GM19023 (cell line): ENCODE measurements around the gene PTPN22.

Experiments used
- ATAC-seq: cut with Tn5 transposase; IDR thresholded peaks from one replicate; pipeline ENCODE4 v1.9.1; 2021; ENCODE audit warnings: mild to moderate bottlenecking, moderate library complexity; ENCODE audit not compliant: unreplicated experiment

Gene PTPN22

DNA sequence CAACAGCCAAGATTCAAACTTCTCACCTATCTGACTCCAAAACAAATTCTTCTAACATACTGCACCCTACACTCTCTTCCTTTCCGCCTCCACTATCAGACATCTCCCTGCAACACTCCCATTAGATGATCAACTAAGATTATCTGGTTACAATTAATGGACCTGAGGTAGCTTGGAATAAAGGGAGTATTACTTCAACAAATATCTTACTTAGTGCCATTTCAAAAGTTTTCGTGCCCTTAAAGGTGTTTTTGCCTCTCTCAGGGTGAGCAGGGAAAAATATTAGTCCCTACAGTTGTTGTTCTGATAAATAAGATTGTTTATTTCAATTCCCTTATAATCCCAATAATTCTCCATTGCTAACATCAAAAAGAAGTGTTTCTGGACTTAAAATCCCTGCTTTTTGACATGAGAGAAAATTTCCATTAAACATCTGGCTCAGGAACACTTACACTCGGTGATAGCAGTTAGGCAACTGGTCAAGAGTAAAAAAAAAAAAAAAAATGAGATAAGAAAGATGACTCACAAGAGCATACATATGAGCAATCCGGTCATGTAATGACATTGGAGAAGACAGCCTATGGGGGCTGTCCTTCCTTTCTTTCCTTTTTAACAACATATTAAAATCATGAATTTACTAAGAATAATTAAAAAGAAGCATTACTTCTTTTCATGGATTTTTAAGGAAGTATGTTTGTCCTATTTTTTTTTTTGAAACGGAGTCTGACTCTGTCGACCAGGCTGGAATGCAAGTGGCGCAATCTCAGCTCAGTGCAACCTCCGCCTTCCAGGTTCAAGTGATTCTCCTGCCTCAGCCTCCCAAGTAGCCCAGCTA is 66.9 kb downstream of the PTPN22 start:
- no peak for ATAC-seq

DNA sequence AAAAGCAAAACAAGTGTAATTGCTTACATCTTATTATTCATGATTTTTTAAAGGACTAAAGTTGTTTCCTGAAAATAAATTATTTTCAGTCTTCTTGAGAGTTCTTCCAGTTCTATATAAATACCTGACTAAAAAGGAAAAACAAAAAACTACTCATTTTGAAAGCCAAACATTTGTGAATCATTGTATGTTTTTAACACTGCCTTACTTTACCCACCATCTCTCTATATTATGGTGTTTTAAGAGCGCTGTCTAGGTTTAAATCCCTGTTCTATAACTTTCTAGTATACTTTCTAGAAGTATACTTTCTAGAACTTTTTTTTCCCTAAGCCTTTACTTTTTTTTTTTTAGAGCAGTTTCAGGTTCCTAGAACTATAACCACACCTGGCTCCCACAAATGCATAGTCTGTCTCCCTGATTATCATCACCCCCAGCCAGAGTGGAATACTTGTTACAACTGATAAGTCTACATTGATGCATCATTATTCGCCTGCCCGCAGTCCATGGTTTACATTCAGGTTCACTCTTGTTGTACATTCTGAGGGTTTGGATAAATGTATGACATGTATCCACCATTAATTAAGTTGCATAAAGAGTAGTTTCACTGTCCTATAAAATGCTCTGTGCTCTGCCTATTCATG is 69.0 kb downstream of the PTPN22 start:
- ATAC-seq = no peak

DNA sequence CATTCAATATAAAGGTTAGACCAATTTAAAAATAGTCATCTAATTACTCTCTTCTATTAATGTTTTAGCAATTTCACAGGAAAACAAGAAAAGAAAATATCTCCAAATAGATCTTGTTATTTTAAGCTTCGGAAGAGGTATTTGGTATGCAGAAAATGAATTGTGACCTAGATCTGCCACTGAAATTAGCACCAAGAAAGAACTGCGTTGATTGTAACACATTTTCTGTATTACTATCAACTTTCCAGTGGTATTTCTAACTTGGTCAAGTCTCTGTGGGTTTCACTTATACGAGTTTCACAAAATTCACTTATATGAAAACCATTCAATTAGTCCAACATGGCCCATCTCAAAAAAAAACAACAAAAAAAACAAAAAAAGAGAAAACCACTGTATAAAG is 71.0 kb downstream of the PTPN22 start:
- ATAC-seq = no peak

DNA sequence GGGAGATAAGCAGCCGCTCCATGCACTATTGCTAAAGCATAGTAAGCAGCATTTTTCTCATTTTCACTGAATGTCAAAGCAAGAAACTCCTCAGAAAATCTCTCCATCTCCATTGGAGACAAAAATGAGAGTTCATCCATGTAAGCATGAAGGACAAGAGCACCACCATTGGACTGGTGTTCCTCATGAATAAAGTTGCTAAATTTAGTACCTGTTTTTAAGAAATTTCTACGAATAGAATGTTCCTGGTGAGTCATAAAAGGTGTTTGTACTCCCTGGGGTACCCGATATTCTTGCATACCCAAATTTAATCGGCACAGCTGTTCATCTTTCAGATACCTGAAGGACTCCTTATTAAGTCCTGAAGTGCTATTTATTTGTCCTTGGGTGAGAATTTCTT is 74.0 kb downstream of the PTPN22 start:
- ATAC-seq = no peak

DNA sequence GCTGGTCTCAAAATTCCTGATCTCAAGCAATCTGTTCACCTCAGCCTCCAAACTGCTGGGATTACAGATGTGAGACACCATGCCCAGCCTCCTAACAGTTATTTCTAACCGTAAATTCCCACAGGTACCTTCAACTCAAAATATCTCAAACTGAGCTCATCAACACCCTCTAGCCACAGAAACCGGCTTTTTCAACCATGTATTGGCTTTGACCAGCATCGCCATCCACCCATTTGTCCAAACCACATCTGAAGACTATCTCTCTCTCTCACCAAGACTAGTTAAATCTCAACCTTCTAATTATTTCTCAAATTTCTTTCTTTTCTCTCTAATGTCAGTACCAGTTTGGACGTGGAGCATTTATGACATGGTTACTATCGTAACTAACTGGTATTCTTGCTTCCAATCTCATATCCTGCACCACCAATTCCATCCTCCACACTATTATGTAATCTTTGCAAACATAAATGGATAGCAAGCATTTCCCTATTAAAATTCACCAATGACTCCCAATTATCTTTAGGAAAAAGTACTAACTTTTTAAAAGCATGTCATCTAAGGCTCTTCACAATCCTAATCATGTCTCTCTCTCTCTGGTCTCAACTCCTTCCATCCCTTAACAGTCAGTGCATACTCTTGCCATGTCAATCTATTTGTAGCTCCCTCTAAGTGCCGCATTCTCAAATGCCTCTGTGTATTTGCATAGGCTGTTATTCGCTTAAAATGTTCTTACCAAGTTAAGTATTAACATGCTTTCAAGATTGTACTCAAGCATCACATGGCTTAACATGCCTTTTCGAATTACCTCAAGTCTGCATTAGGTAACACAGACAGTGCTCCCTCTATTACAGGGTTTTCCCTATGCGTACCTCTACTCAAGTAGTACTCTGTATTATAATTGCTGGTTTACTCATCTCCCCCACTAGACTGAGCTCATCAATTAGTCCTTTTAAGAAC is 77.4 kb downstream of the PTPN22 start:
- ATAC-seq = peak; percentile 56

DNA sequence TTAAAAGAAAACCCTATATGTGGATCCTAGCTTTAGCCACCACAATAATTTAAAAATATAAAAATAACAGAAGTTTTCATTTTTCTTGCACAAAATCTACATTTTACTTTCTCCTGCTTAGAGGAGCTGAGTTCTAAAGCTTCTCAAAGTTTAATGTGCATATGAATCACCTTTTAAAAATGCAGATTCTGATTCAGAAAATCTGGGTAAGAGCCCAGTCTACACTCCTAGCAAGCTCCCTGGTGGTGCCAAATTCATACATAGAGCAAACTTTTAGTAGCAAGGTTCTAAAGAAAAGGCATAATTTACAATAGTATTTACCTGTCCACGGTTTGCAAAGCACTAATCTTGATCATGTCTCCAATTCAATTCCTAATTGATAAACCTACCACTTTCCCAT is 78.5 kb downstream of the PTPN22 start:
- ATAC-seq = no peak

DNA sequence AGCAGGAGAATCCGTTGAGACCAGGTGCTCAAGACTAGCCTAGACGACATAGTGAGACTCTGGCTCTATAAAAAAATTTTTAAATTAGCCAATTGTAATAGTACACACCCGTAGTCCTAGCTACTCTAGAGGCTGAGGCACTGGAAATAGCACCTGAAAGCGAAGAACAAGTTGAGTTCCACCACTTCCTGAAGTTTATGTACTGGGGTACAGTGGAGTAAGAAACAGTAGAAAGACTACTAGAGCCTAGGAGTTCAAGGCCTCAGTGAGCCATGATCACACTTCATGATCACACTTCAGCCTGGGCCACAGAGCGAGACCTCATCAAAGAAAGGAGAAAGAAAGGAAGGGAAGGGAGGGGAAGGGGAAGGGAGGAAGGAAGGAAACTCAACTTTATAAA is 79.0 kb downstream of the PTPN22 start:
- ATAC-seq = no peak

DNA sequence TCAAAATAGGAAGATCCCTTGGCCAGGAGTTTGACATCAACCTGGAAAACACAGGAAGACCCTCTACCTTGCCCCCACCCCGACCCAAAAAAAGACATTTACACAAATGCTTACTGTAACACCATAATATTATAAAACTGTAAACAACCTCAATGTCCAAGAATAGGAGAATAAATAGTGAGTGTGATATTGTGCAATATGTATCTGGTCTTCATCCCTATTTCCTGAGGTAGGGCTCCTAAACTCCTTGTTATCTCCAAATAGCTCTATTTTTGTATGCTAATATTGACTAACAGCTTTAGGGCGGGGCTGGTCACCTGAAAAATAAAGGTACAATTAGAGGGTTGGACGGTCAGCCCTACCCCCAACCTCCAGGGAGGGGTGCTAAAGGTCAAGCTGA is 82.7 kb downstream of the PTPN22 start:
- no peak for ATAC-seq

DNA sequence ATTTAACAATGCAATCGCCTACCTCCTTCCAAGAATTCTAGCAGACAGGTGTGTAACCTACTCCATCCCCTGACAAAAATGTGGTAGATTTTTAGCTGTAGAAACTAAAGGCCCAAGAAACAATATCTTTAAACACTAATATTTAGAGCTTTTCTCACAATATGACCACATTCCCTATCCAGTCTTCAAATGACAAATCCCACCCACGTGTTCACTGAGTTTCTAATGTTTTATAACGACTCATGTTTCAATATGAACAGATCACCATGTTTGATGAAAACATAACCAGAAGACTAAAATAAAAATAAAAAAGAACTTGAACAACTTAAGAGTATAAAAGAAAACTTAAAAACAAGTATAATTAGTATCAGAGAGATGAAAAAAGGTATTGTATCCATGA is 83.8 kb downstream of the PTPN22 start:
- ATAC-seq = no peak

DNA sequence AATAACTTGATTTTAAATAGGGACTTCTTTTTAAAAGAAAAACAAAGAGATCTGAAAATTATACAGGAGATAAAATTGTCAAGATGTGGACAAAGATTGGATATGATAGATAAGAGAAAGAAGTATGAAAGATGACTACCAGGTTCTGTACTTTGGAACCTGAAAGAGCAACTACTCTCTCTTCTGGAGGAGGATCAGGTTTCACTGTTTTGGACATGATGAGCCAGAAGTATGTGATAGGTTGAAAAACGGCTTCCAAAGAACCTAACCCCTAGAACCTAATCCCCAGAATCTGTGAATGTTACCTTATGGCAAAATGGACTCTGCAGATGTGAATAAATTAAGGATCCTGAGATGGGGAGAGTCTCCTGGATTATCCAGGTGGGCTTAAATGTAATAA is 85.4 kb downstream of the PTPN22 start:
- ATAC-seq = no peak

DNA sequence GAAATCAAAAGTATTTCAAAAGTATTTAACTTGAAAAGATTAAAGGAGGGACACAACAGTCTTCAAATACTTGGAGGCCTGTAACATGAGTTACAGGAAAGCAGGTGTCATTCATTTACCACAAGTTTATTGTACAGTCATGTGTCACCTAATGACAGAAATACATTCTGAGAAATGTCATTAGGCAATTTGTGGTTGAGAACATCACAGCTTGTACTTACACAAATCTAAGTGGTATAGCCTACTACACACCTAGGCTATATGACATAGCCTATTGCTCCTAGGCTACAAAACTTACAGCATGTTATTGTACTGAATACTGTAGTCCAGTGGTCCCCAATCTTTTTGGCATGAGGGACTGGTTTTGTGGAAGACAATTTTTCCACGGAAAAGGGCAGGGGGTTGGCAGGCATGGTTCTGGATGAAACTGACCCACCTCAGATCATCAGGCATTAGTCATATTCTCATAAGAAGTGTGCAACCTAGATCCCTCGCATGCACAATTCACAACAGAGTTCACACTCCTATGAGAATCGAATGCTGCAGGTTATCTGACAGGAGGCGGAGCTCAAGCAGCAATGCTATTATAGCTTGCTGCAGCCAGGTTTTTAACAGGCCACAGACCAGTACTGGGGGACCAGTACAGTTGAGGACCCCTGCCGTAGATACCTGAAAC is 87.3 kb downstream of the PTPN22 start:
- peak; percentile 72 for ATAC-seq

DNA sequence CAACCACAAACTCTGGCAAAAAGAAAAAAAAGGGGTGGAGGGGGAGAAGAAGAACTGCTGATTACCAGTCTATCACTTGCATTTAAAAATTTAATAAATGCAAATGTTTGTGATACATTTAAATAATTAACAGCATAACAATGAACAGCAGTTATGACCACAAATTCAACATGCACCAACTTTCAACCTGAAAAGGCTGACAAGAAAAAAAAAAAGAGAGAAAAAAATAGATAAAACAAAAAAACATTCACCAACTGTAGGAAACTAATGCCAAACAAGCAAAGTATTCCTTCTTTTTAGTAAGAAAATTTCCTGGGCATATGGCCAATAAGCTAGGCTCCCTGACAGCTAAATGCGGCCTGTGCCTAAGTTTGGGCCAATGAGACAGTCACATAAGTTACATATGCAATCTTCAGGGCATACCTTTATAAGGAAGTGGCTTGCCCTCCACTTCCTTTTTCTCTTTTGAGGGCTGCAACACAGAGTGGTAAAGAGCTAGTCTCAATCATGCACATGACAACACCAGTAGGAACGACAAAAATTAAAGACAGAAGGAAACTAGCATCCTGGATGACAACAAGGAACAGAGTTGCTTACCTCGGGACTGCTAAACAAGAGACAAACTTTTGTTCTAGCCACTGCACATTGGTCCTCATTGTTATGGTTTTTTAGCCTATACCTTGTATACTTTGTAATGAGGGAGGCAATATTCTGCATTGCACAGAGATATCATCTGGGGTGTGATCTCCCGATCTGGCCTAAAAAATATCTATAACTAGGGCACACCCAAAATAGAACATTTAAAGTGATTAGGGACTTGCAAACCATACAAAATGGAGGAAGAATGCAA is 88.0 kb downstream of the PTPN22 start:
- peak; percentile 69 for ATAC-seq

DNA sequence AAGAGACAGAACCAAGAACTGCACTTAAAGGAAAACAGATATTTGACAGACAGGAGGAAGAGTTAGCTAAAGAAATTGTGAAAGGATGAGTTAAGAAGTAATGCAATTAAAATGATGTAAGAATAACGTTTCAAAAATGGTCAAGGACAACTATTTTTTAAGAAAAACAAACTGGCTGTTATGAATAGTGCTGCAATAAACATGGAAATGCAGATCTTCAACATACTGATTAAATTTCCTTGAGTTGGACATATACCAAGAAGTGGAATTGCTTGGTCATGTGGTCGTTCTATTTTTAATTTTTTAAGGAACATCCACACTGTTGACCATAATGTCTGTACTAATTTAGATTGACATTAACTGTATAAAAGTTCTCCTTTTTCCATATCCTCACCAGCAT is 89.1 kb downstream of the PTPN22 start:
- no peak for ATAC-seq

DNA sequence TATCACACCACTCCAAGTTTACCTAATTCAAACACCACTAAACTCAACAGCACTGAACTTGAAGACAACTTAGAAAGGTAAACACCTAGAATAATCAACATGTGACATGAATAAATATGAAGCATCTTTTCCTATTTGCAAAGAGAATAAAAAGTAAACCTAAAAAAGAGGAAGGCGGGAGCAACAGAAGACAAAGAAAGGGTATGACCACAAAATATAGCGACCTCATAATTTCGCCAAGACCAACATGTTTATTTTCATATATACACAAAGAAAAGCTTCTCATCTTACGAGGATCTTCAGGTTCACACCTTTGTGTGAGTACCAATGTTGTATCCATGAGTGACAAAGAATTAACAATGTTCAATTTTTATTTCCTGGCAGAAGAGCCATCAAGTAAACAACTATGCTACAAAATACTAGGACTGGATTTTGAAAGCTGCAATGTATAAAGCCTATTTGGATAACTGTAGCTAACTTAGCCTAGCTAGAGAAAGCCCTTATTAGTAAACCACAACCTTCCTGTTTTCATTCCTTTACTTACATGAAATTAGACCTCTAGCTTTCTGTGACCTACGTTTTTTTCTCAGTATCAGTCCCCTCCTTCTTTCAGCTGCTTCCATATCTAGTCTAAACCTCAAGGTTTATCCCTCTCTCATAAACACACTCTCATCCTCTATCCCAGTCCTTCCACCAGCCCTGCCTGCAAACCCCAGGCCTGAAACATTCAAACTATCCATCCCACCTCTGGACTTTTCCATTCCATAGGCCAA is 91.0 kb downstream of the PTPN22 start:
- ATAC-seq = no peak

DNA sequence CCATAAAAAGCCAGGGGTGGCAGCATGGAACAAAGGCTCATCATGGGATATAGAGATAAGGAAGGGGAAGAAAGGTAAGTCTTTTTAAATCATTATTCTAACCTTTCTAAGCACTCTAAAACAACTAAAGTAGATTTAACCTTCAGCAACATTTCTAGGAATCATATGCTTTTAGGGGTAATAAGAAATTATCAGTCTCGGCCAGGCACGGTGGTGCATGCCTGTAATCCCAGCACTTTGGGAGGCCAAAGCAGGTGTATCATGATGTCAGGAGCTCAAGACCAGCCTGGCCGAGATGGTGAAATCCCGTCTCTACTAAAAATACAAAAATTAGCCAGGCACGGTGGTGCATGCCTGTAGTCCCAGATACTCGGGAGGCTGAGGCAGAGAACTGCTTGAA is 92.0 kb downstream of the PTPN22 start:
- ATAC-seq = no peak

DNA sequence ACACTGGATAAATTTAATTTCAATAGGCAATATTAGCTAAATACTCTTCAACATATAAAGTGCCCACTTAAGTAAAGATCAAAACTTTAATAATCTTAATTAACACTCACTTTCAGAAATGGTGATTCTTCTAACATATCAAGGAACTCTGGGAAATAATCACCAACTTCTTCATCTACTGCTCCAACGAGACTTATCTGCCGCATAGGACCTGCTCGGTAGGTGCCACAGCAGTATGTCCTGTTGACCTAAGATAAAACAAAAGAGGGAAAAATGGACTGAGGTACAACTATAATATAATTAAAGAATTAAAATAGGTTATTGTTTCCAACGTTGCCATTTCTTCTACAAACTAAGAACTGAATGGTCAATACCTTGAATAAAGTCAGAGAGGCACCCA is 94.0 kb downstream of the PTPN22 start:
- no peak for ATAC-seq

DNA sequence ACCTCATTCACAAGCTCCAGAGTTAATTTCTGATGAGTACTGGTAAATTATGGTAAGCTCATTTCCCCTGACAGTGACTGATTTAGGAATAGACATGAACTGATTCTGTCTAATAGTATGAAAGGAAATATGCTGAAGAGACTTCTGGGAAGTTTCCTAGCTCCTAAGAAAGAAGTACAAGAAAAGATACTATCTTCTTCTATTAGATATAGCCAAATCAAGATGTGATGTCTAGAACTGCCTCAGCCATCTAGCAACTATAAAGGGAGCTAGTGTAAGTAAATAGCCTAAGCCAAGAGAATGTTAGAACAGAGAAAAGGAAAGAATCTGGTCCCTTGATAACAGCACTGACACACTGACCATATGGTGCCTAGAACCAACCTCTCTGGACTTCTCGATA is 101.5 kb downstream of the PTPN22 start:
- no peak for ATAC-seq

DNA sequence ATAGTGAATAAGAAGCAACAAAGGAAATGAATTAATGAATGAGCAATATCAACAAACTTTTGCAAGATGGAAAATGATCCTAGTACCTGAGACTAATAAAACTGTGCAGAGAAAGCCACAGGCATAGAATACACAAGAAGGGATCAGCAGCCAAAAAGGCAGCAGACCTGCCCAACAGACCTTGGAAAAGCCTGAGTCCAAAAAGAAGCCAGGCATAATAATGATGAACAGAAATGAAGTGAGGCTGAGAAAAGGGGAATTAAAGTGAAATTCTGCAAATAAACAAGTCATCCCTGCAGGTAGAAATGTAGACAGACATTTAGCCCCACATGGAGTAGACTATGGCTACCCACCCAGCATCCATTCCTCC is 101.9 kb downstream of the PTPN22 start:
- ATAC-seq = no peak

DNA sequence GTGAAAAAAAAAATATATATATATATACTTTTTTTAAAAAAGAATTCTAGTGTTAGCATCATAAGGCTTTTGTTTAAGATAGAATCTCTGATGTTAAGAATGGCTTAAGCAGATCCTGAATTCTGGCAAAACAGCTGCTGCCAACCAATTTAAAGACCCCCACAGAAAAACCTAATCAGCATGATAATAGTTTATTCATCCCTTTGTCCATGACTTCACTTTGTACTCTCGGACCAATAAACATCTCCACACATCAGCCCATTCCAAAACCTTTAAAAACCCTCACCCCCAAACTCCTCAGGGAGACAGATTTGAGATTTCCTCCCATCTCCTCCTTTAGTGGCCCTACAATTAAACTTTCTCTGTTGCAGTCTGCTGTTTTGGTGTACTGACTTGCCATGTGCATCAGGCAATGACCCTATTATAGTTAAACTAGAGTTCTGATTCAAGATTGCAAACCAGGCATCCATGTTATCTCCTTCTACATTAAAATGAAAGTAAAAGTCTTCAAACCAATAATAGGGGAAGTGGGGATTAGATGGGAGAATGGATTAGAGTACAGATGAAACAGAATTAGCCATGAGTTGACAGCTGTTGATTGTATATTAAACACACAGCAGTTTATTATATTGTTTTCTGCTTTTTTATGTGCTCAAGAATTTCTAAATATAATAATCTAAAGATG is 102.5 kb downstream of the PTPN22 start:
- ATAC-seq = no peak
